Esophagus muscularis mucosa (tissue), 4 donors: ENCODE measurements around the gene GSTM3.

Experiments
- CTCF ChIP-seq, 3 experiments: fragments of 200-600 bp in 2 of 3; fragments of 450-650 bp in 1 of 3; sonication (generic) in 2 of 3; IDR thresholded peaks; one replicate each; pipeline ENCODE4 v1.5.1; 2017 to 2019; ENCODE audit warnings: antibody characterized with exemption in 3 of 3, mild to moderate bottlenecking in 2 of 3, moderate library complexity in 1 of 3
- EP300 ChIP-seq: sonication (generic); formaldehyde crosslinking; IDR thresholded peaks from one replicate; pipeline ENCODE4 v1.6.1; 2017; ENCODE audit warnings: antibody characterized with exemption
- POLR2A ChIP-seq: fragments of 450-650 bp; IDR thresholded peaks from one replicate; pipeline ENCODE4 v1.6.1; 2017; ENCODE audit warnings: antibody characterized with exemption, moderate library complexity, mild to moderate bottlenecking, low read depth

- TF ChIP-seq POLR2A (no peak), EP300 (no peak), CTCF (IDR thresholded peaks at IDR 0.05) (no peak)
Observed at GRCh38 chr1:109786531-109787021, 45.7 kb upstream of the GSTM3 start.
